H1 (cell line): ENCODE data around the gene RASGEF1C. TPM values are rescaled to one million over a fixed set of nuclear protein-coding genes. Genes with fewer than 3 reads are reported as not detected.

Experiments
- CTCF ChIA-PET: fragments of 300-600 bp; sonication (Branson Sonifier 250); formaldehyde crosslinking; loops from one replicate; lab custom pipeline; 2021; ENCODE audit not compliant: partially characterized antibody; lab: Charles Lee
- POLR2A ChIA-PET: fragments of 300-600 bp; sonication (Branson Sonifier 250); formaldehyde crosslinking; loops from one replicate; lab custom pipeline; 2021; ENCODE audit warnings: inconsistent platforms; ENCODE audit not compliant: partially characterized antibody; lab: Charles Lee
- DNase-seq, 2 experiments: peaks; one replicate each; pipeline versions ENCODE4 v3.0.0 to v3.0.0-alpha.2; 2010 to 2022; ENCODE audit warnings: low spot score in 2 of 2, low read depth in 1 of 2, mixed read lengths in 1 of 2
- FAIRE-seq: peaks from 2 replicates; lab custom pipeline; 2011; peaks lifted over from hg19 to GRCh38; lab: Jason Lieb, UNC
- H2AFZ ChIP-seq: 2 replicates; pipeline ENCODE4 v1.8.1; 2012; ENCODE audit warnings: low read length, inconsistent platforms
- H2AK5ac ChIP-seq: 2 replicates; pipeline ENCODE4 v1.6.1; 2013; ENCODE audit warnings: low read depth, low read length
- H2BK120ac ChIP-seq: replicated peaks from 2 replicates; pipeline ENCODE3; 2013; ENCODE audit warnings: low read depth, low read length, inconsistent platforms
- H2BK12ac ChIP-seq: 2 replicates; pipeline ENCODE4 v1.6.1; 2013; ENCODE audit warnings: low read depth, low read length
- H2BK15ac ChIP-seq: 2 replicates; pipeline ENCODE4 v1.6.1; 2013; ENCODE audit warnings: low read length
- H2BK20ac ChIP-seq: 2 replicates; pipeline ENCODE4 v1.6.1; 2013; ENCODE audit warnings: low read length
- H2BK5ac ChIP-seq: 2 replicates; pipeline ENCODE4 v1.6.1; 2013; ENCODE audit warnings: low read depth, low read length
- H3K14ac ChIP-seq: 2 replicates; pipeline ENCODE4 v1.6.1; 2013; ENCODE audit warnings: inconsistent platforms; ENCODE audit not compliant: insufficient read length
- H3K18ac ChIP-seq: 2 replicates; pipeline ENCODE4 v1.6.1; 2013; ENCODE audit warnings: low read length; ENCODE audit errors: extremely low read depth
- H3K23ac ChIP-seq: 2 replicates; pipeline ENCODE4 v1.6.1; 2013; ENCODE audit warnings: inconsistent platforms; ENCODE audit not compliant: insufficient read length
- H3K23me2 ChIP-seq: 2 replicates; pipeline ENCODE4 v1.6.1; 2013; ENCODE audit warnings: low read depth, low read length
- H3K27ac ChIP-seq: 2 replicates; pipeline ENCODE4 v1.6.1; 2011; ENCODE audit warnings: low read depth, low read length, inconsistent platforms
- H3K27me3 ChIP-seq, 4 experiments: replicated peaks in 1 of 4; 1 replicate in 1 of 4; 2 replicates in 3 of 4; pipeline versions ENCODE4 v1.6.1 to v1.8.1; 2011 to 2013; ENCODE audit warnings: low read length in 3 of 4, mild to moderate bottlenecking in 3 of 4, inconsistent platforms in 2 of 4, mixed read lengths in 2 of 4, moderate library complexity in 1 of 4; ENCODE audit not compliant: control insufficient read depth in 3 of 4, insufficient read depth in 3 of 4; ENCODE audit errors: extremely low read depth in 1 of 4
- H3K36me3 ChIP-seq, 4 experiments: 2 replicates each; pipeline versions ENCODE4 v1.6.1 to v1.8.1; 2011 to 2013; ENCODE audit warnings: mild to moderate bottlenecking in 4 of 4, low read length in 3 of 4, moderate library complexity in 2 of 4, control low read depth in 1 of 4, inconsistent platforms in 1 of 4; ENCODE audit not compliant: insufficient read depth in 4 of 4, control insufficient read depth in 2 of 4
- H3K4ac ChIP-seq: replicated peaks from 2 replicates; pipeline ENCODE3; 2013; ENCODE audit warnings: low read length, low read depth, mixed read lengths, inconsistent platforms; ENCODE audit not compliant: insufficient read length
- H3K4me1 ChIP-seq, 4 experiments: replicated peaks in 1 of 4; 1 replicate in 1 of 4; 2 replicates in 3 of 4; pipeline versions ENCODE4 v1.6.1 to v1.8.1; 2011 to 2013; ENCODE audit warnings: low read length in 3 of 4, inconsistent platforms in 2 of 4, mixed read lengths in 1 of 4; ENCODE audit not compliant: insufficient read depth in 4 of 4, control insufficient read depth in 3 of 4
- H3K4me2 ChIP-seq, 2 experiments: 2 replicates each; pipeline versions ENCODE4 v1.6.1 to v1.8.1; 2011 to 2013; ENCODE audit warnings: low read depth in 2 of 2, low read length in 2 of 2, control low read depth in 1 of 2, inconsistent platforms in 1 of 2, mild to moderate bottlenecking in 1 of 2; ENCODE audit not compliant: insufficient read depth in 1 of 2
- H3K4me3 ChIP-seq, 4 experiments: fragments of 200-600, 300-600 bp in 1 of 4; sonication (generic), shearing (Covaris generic), sonication (Bioruptor Twin) in 1 of 4; 2 replicates each; pipeline versions ENCODE4 v1.5.1 to v1.8.1; 2011 to 2016; ENCODE audit warnings: low read length in 4 of 4, low read depth in 3 of 4, control low read depth in 2 of 4, inconsistent platforms in 2 of 4, mild to moderate bottlenecking in 2 of 4, mixed read lengths in 1 of 4, moderate library complexity in 1 of 4; ENCODE audit not compliant: insufficient read depth in 2 of 4; ENCODE audit errors: extremely low read depth in 1 of 4
- H3K56ac ChIP-seq: replicated peaks from 2 replicates; pipeline ENCODE3; 2013; ENCODE audit warnings: low read depth, mild to moderate bottlenecking, mixed read lengths, low read length, inconsistent platforms; ENCODE audit not compliant: insufficient read length
- H3K79me1 ChIP-seq: 2 replicates; pipeline ENCODE4 v1.6.1; 2013; ENCODE audit warnings: low read depth, low read length, control low read depth
- H3K79me2 ChIP-seq, 2 experiments: 2 replicates each; pipeline versions ENCODE4 v1.6.1 to v1.8.1; 2012 to 2013; ENCODE audit warnings: low read length in 2 of 2, mild to moderate bottlenecking in 2 of 2, inconsistent platforms in 1 of 2; ENCODE audit not compliant: insufficient read depth in 2 of 2, control insufficient read depth in 1 of 2
- H3K9ac ChIP-seq, 4 experiments: replicated peaks in 1 of 4; 1 replicate in 1 of 4; 2 replicates in 3 of 4; pipeline versions ENCODE4 v1.6.1 to v1.8.1; 2011 to 2013; ENCODE audit warnings: low read depth in 3 of 4, low read length in 3 of 4, control low read depth in 2 of 4, mild to moderate bottlenecking in 2 of 4, moderate library complexity in 2 of 4, inconsistent platforms in 1 of 4; ENCODE audit errors: extremely low read depth in 1 of 4
- H3K9me3 ChIP-seq, 2 experiments: 2 replicates each; pipeline versions ENCODE4 v1.6.1 to v1.8.1; 2012 to 2013; ENCODE audit warnings: mild to moderate bottlenecking in 2 of 2, moderate library complexity in 2 of 2, control low read depth in 1 of 2, inconsistent platforms in 1 of 2, low read depth in 1 of 2, low read length in 1 of 2, mixed read lengths in 1 of 2; ENCODE audit not compliant: insufficient read depth in 2 of 2
- H4K20me1 ChIP-seq, 2 experiments: replicated peaks in 1 of 2; 2 replicates each; pipeline versions ENCODE3 to v1.8.1; 2011 to 2013; ENCODE audit warnings: inconsistent platforms in 2 of 2, low read length in 2 of 2, mild to moderate bottlenecking in 1 of 2; ENCODE audit not compliant: insufficient read depth in 2 of 2, control insufficient read depth in 1 of 2
- H4K5ac ChIP-seq: 2 replicates; pipeline ENCODE4 v1.6.1; 2013; ENCODE audit warnings: low read length, low read depth, mixed read lengths, inconsistent platforms; ENCODE audit not compliant: insufficient read length
- H4K8ac ChIP-seq: 2 replicates; pipeline ENCODE4 v1.8.0; 2013; ENCODE audit warnings: mild to moderate bottlenecking, moderate library complexity, low read length, inconsistent platforms; ENCODE audit not compliant: insufficient read depth; ENCODE audit errors: extremely low read depth
- H4K91ac ChIP-seq: replicated peaks from 2 replicates; pipeline ENCODE3; 2013; ENCODE audit warnings: low read length, mixed read lengths, inconsistent platforms; ENCODE audit not compliant: insufficient read length
- CBX5 ChIP-seq: fragments of 300-800, 300-1000 bp; sonication (generic); IDR thresholded peaks from 2 replicates; pipeline ENCODE4 v1.7.1; 2016; ENCODE audit warnings: antibody characterized with exemption, low read length, low read depth
- CREB1 ChIP-seq: IDR thresholded peaks from 2 replicates; pipeline ENCODE4 v1.6.1; 2012; ENCODE audit warnings: inconsistent platforms
- CTBP2 ChIP-seq: IDR thresholded peaks from 2 replicates; pipeline ENCODE4 v1.7.0; 2011; ENCODE audit warnings: borderline replicate concordance, mild to moderate bottlenecking, moderate library complexity, mixed read lengths, low read length; ENCODE audit not compliant: insufficient read depth, insufficient read length
- CTCF ChIP-seq, 3 experiments: IDR thresholded peaks; 1 replicate in 2 of 3; 2 replicates in 1 of 3; pipeline versions ENCODE4 v1.5.1 to v1.6.1; 2011; ENCODE audit warnings: low read length in 3 of 3, mild to moderate bottlenecking in 3 of 3, inconsistent platforms in 2 of 3, low read depth in 1 of 3, moderate library complexity in 1 of 3; ENCODE audit not compliant: insufficient read depth in 1 of 3; ENCODE audit errors: control extremely low read depth in 1 of 3
- FOSL1 ChIP-seq: IDR thresholded peaks from 2 replicates; pipeline ENCODE4 v1.6.1; 2011; ENCODE audit warnings: mild to moderate bottlenecking, low read depth, low read length, moderate library complexity; ENCODE audit not compliant: insufficient read depth
- KDM4A ChIP-seq: IDR thresholded peaks from one replicate; pipeline ENCODE4 v1.7.1; 2012; ENCODE audit warnings: low read depth, mild to moderate bottlenecking, moderate library complexity, low read length, inconsistent platforms; ENCODE audit not compliant: severe bottlenecking
- POLR2A ChIP-seq, 2 experiments: IDR thresholded peaks; 1 replicate in 1 of 2; 2 replicates in 1 of 2; pipeline ENCODE4 v1.6.1; 2011; ENCODE audit warnings: low read depth in 2 of 2, low read length in 2 of 2, mild to moderate bottlenecking in 2 of 2; ENCODE audit errors: control extremely low read depth in 1 of 2
- RBBP5 ChIP-seq: IDR thresholded peaks from 2 replicates; pipeline ENCODE4 v1.7.1; 2012; ENCODE audit warnings: low read depth, mild to moderate bottlenecking, inconsistent platforms, low read length, moderate library complexity, borderline replicate concordance
- SIRT6 ChIP-seq: IDR thresholded peaks from one replicate; pipeline ENCODE4 v1.7.1; 2012; ENCODE audit warnings: low read length, inconsistent platforms
- SP2 ChIP-seq: IDR thresholded peaks from 2 replicates; pipeline ENCODE4 v1.6.1; 2012; ENCODE audit warnings: mild to moderate bottlenecking, low read length, inconsistent platforms
- SUZ12 ChIP-seq: fragments of 200-600 bp; sonication (generic); IDR thresholded peaks from 2 replicates; pipeline ENCODE4 v1.6.1; 2012; ENCODE audit warnings: mild to moderate bottlenecking, inconsistent platforms, low read length, moderate library complexity, mixed read lengths
- TCF12 ChIP-seq: IDR thresholded peaks from 2 replicates; pipeline ENCODE4 v1.6.1; 2011; ENCODE audit warnings: low read depth, mild to moderate bottlenecking, low read length
- WGBS, 2 experiments: shearing (Covaris generic) in 1 of 2; methylation state at CpG; one replicate each; pipeline versions ENCODE4 v1.1.6 to v1.1.7; 2013 to 2015; ENCODE audit warnings: low lambda C conversion rate in 2 of 2, mixed read lengths in 2 of 2, inconsistent platforms in 1 of 2, low coverage in 1 of 2, missing lambda C conversion rate in 1 of 2; ENCODE audit not compliant: insufficient replicate concordance in 2 of 2, insufficient coverage in 1 of 2, insufficient read length in 1 of 2; ENCODE audit errors: extremely low coverage in 1 of 2, missing lambda C conversion rate in 1 of 2; 5-methylcytosine and 5-hydroxymethylcytosine counted together
- polyA plus RNA-seq, 7 experiments: library from polyadenylated mRNA; depleted of rRNA in 3 of 7; stranded (reverse) in 5 of 7; unstranded in 2 of 7; fragments of >200 nt in 5 of 7; fragments of 200-250 nt in 2 of 7; gene quantifications; 1 replicate in 5 of 7; 2 replicates in 1 of 7; 4 replicates in 1 of 7; pipeline versions ENCODE4 v1.2.1 to v1.2.3, GENCODE V29; 2011 to 2013; ENCODE audit warnings: missing spikeins in 2 of 7, mixed read lengths in 2 of 7
- total RNA-seq: library from RNA; stranded (reverse); fragmentation: NEBNext Ultra II Directional; extraction: Animal tissue kit (Norgen Biotek cat#: 25700); gene quantifications from 2 replicates; pipeline ENCODE4 v1.2.1, GENCODE V29; 2021

The RASGEF1C gene
- total and polyA plus RNA-seq, 2 of the 8 experiments (the other 6 are each of a cell fraction or from before 2014, with no cell fraction given), result 0.26 to 0.61 TPM

GRCh38 chr5:180128671-180129261, 80.2 kb downstream of the RASGEF1C start:
- Histone ChIP-seq H3K14ac (no peak overlapping the region), H3K4me3 (no peak overlapping the region), H2BK12ac (no peak overlapping the region), H4K20me1 (peaks cover 0 to 4% of the 10 kb centered on the region in 2 experiments), H4K91ac (no peak overlapping the region), H2AFZ (no peak overlapping the region), H3K23me2 (no peaks in the 10 kb centered on the region), H3K4me1 (no peaks in the 10 kb centered on the region), H2BK20ac (no peak overlapping the region), H2BK120ac (no peak overlapping the region), H3K56ac (no peak overlapping the region), H3K23ac (no peak overlapping the region), H3K4me2 (no peak overlapping the region), H3K36me3 (no peaks in the 10 kb centered on the region), H3K27me3 (no peaks in the 10 kb centered on the region; a peak in 1 of 7 replicates), H3K79me1 (no peaks in the 10 kb centered on the region), H2BK15ac (no peak overlapping the region), H3K18ac (no peak overlapping the region), H3K9ac (no peak overlapping the region), H3K79me2 (no peaks in the 10 kb centered on the region), H2AK5ac (no peak overlapping the region), H3K9me3 (no peaks in the 10 kb centered on the region), H3K4ac (no peak overlapping the region), H2BK5ac (no peak overlapping the region), H4K8ac (no peak overlapping the region), H4K5ac (no peak overlapping the region), H3K27ac (no peak overlapping the region)
- POLR2A ChIA-PET, result no interaction called here
- FAIRE-seq (no peak), DNase-seq (no peak)
- CTCF ChIA-PET, result interaction anchor here (0.9 to 3.3 kb wide), 7 partner anchors 11 to 80 kb away, joined by 3 to 15 read pairs (median 3); partner anchors contain the start of gene RASGEF1C
- WGBS, 2 experiments, result 89% methylated on average over 9 of the region's 13 CpGs; no CpG with 5 or more reads in 1 of the 2 experiments
- TF ChIP-seq CTCF (IDR thresholded peaks at IDR 0.05; ENCODE audit: control extremely low read depth in 1 of 3, insufficient read depth in 1 of 3, low read depth in 1 of 3, low read length in 3 of 3) (no peak), SP2 (no peak), KDM4A (no peak), RBBP5 (no peak), POLR2A (IDR thresholded peaks at IDR 0.05; ENCODE audit: control extremely low read depth in 1 of 2, low read depth in 2 of 2, low read length in 2 of 2) (no peak), CREB1 (no peak), CTBP2 (no peak), SIRT6 (no peak), FOSL1 (no peak), SUZ12 (no peak), CBX5 (no peak), TCF12 (no peak)
